GM23248 (cell line): Measurements from ENCODE around the gene FERMT2. TPM values are rescaled to one million over a fixed set of nuclear protein-coding genes. Genes with fewer than 3 reads are reported as not detected.
A peak's percentile ranks its signal among the peaks of the same experiment; 100 is the strongest.

Source experiments
- DNase-seq: peaks from one replicate; pipeline ENCODE4 v3.0.0-alpha.2; 2015
- H2AFZ ChIP-seq: fragments of 200-600 bp; sonication (generic); 2 replicates; pipeline ENCODE4 v1.6.1; 2016; ENCODE audit warnings: antibody characterized with exemption
- H3F3A ChIP-seq: fragments of 200-600 bp; sonication (generic); 2 replicates; pipeline ENCODE4 v1.6.1; 2016; ENCODE audit warnings: mild to moderate bottlenecking, antibody characterized with exemption, mixed run types; ENCODE audit not compliant: insufficient read depth
- H3K27ac ChIP-seq: fragments of 200-600 bp; sonication (generic); 2 replicates; pipeline ENCODE4 v1.5.1; 2016; ENCODE audit warnings: mild to moderate bottlenecking
- H3K27me3 ChIP-seq: fragments of 200-600 bp; sonication (generic); replicated peaks from 2 replicates; pipeline ENCODE4 v1.6.1; 2016; ENCODE audit warnings: mild to moderate bottlenecking; ENCODE audit not compliant: insufficient read depth
- H3K36me3 ChIP-seq: fragments of 200-600 bp; sonication (generic); 2 replicates; pipeline ENCODE4 v1.6.1; 2016; ENCODE audit warnings: low read depth, mild to moderate bottlenecking
- H3K4me1 ChIP-seq: fragments of 200-600 bp; sonication (generic); 2 replicates; pipeline ENCODE4 v1.6.1; 2016; ENCODE audit warnings: mild to moderate bottlenecking; ENCODE audit not compliant: insufficient read depth
- H3K4me2 ChIP-seq: fragments of 200-600 bp; sonication (generic); one replicate; pipeline ENCODE4 v1.6.1; 2016; ENCODE audit warnings: mild to moderate bottlenecking; ENCODE audit not compliant: unreplicated experiment
- H3K4me3 ChIP-seq: fragments of 200-600 bp; sonication (generic); 2 replicates; pipeline ENCODE4 v1.5.1; 2016; ENCODE audit warnings: mild to moderate bottlenecking
- H3K79me2 ChIP-seq: fragments of 200-600 bp; sonication (generic); 2 replicates; pipeline ENCODE4 v1.6.1; 2016; ENCODE audit warnings: mild to moderate bottlenecking; ENCODE audit not compliant: insufficient read depth
- H3K9ac ChIP-seq: fragments of 200-600 bp; sonication (generic); 2 replicates; pipeline ENCODE4 v1.6.1; 2016; ENCODE audit warnings: mild to moderate bottlenecking
- H3K9me2 ChIP-seq: fragments of 200-600 bp; sonication (generic); 2 replicates; pipeline ENCODE4 v1.6.1; 2016; ENCODE audit warnings: mixed run types, mild to moderate bottlenecking, moderate library complexity; ENCODE audit not compliant: insufficient read depth
- H3K9me3 ChIP-seq: fragments of 200-600 bp; sonication (generic); one replicate; pipeline ENCODE4 v1.6.1; 2017; ENCODE audit warnings: low read depth
- H4K20me1 ChIP-seq: fragments of 200-600 bp; sonication (generic); 2 replicates; pipeline ENCODE4 v1.6.0; 2016; ENCODE audit not compliant: insufficient read depth
- EZH2 ChIP-seq: fragments of 200-600 bp; sonication (generic); IDR thresholded peaks from 2 replicates; pipeline ENCODE4 v1.6.1; 2018; ENCODE audit warnings: antibody characterized with exemption, mild to moderate bottlenecking; ENCODE audit not compliant: insufficient read depth, poor library complexity, severe bottlenecking
- EZH2phosphoT487 ChIP-seq: fragments of 200-600 bp; sonication (generic); IDR thresholded peaks from 2 replicates; pipeline ENCODE4 v1.6.1; 2018; ENCODE audit warnings: antibody characterized with exemption, moderate library complexity, mild to moderate bottlenecking, low read depth; ENCODE audit not compliant: insufficient read depth
- WGBS, 2 experiments: methylation state at CpG; one replicate each; pipeline ENCODE4 v1.1.6; 2015 to 2017; ENCODE audit warnings: low lambda C conversion rate in 2 of 2, low coverage in 1 of 2; ENCODE audit errors: missing lambda C conversion rate in 2 of 2; 5-methylcytosine and 5-hydroxymethylcytosine counted together
- in situ Hi-C: fragments of 300-500 bp; cut with MboI; formaldehyde crosslinking; loops from 2 replicates; pipeline ENCODE4 v1.15.0; 2020
- polyA plus RNA-seq: library from polyadenylated mRNA; unstranded; fragments of >200 nt; fragmentation: Nextera tagmentation; extraction: Ambion mirVana; gene quantifications from 2 replicates; pipeline ENCODE4 v1.2.1, GENCODE V29; 2016
- total RNA-seq: library from RNA; depleted of rRNA; stranded (reverse); fragments of >200 nt; shearing (Covaris generic); gene quantifications from 2 replicates; pipeline ENCODE4 v1.2.3, GENCODE V29; 2014

The FERMT2 gene
- total and polyA plus RNA-seq, 2 experiments from 2014 or later = 124 to 217 TPM

- 74% methylated on average over 5 of the region's 5 CpGs for WGBS, 2 experiments
- in situ Hi-C loops = no loop called here
These were observed 104.3 kb downstream of the FERMT2 start for GRCh38 chr14:52846591-52846990.

DNA sequence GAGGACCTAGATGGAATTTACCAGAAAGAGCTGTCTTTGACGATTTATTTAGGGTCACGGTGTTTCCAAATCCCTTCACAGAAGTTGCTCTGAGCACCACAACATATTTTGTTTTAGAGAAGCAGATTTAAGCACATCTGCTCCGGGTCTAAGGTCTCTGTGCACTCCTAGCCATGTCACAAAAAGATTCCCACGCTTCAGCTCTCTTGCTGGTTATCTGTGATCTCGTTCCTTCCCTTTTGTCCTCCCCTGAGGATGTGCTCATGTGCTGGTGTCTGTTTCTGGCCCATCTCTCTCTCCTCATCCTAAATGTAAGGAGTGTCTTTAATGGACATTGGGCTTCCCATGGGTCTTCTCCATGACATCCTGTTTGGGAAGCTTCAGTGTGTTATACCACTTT, 105.8 kb downstream of the FERMT2 start:
- peak overlapping the region; percentile 92 for H2AFZ ChIP-seq
- H3K36me3 ChIP-seq = no peaks in the 10 kb centered on the region
- peak overlapping the region; percentile 67 for H3K4me2 ChIP-seq
- 89 to 90% methylated on average over 5 of the region's 5 CpGs for WGBS, 2 experiments
- peaks cover 6% of the 10 kb centered on the region; the same call in 1 of the 2 replicates for H3F3A ChIP-seq
- DNase-seq = no peak
- in situ Hi-C loops = no loop called here
- peaks cover 22% of the 10 kb centered on the region for H3K4me1 ChIP-seq
- no peaks in the 10 kb centered on the region for H4K20me1 ChIP-seq
- H3K9me3 ChIP-seq = no peaks in the 10 kb centered on the region
- H3K27me3 ChIP-seq = no peaks in the 10 kb centered on the region
- no peaks in the 10 kb centered on the region for H3K9me2 ChIP-seq
- H3K79me2 ChIP-seq = no peaks in the 10 kb centered on the region
- H3K9ac ChIP-seq = peak overlapping the region; percentile 64
- TF ChIP-seq EZH2phosphoT487 = no peak
- no peak for TF ChIP-seq EZH2
- H3K27ac ChIP-seq = 0 out of 2 replicates have a peak overlapping the region, but pooled peaks have one; percentile 2
- H3K4me3 ChIP-seq = no peak overlapping the region

More at GRCh38 chr14:52846591-52846990, 104.3 kb downstream of the FERMT2 start:
- H3K36me3 ChIP-seq = no peaks in the 10 kb centered on the region
- H3K27me3 ChIP-seq = no peaks in the 10 kb centered on the region
- TF ChIP-seq EZH2phosphoT487 (no peak), EZH2 (no peak)
- peaks cover 13% of the 10 kb centered on the region for H3K4me1 ChIP-seq
- no peak for DNase-seq
- H3K27ac ChIP-seq = no peak overlapping the region
- H3K79me2 ChIP-seq = no peaks in the 10 kb centered on the region
- no peaks in the 10 kb centered on the region for H4K20me1 ChIP-seq
- no peak overlapping the region for H3K4me2 ChIP-seq
- peaks cover 6% of the 10 kb centered on the region for H3F3A ChIP-seq
- H3K4me3 ChIP-seq = no peak overlapping the region
- H3K9me2 ChIP-seq = no peaks in the 10 kb centered on the region
- H3K9me3 ChIP-seq = no peaks in the 10 kb centered on the region
- H3K9ac ChIP-seq = no peak overlapping the region
- H2AFZ ChIP-seq = no peak overlapping the region

- DNase-seq = peak; percentile 37
- Histone ChIP-seq H2AFZ (peak overlapping the region; percentile 92), H3K4me2 (peak overlapping the region; percentile 67), H3K9me3 (no peaks in the 10 kb centered on the region), H3K27ac (0 out of 2 replicates have a peak overlapping the region, but pooled peaks have one; percentile 2), H3K4me1 (peaks cover 22% of the 10 kb centered on the region), H3F3A (peaks cover 6% of the 10 kb centered on the region; the same call in 1 of the 2 replicates), H3K4me3 (peak overlapping the region; percentile 22; the same call in 1 of the 2 replicates), H3K9me2 (no peaks in the 10 kb centered on the region), H3K27me3 (no peaks in the 10 kb centered on the region), H3K9ac (peak overlapping the region; percentile 64), H4K20me1 (no peaks in the 10 kb centered on the region), H3K36me3 (no peaks in the 10 kb centered on the region), H3K79me2 (no peaks in the 10 kb centered on the region)
- TF ChIP-seq EZH2 = no peak
- TF ChIP-seq EZH2phosphoT487 = no peak
- in situ Hi-C loops = no loop called here
- 29 to 37% methylated on average over 6 of the region's 6 CpGs for WGBS, 2 experiments
These were observed 106.4 kb downstream of the FERMT2 start for GRCh38 chr14:52844262-52845060.

DNA sequence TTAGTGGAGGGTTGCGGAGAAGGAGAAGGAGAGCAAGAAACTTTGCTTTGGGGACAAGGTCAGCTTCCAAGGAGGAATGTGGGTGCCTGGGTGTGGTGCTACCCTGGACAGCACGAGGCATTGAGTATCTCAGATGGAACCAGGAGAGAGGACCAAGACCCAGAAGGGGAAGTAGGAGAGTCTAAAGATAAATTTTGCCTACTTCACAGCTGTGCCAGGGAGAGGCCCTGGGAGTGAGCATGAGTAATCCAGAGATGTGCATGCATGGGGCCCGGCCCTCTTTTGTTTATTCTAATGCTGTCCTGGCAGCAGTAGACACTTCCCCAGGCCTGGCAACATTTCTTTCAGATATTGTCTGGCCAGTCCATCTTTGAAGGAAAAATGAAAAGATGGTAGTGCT, 110.0 kb downstream of the FERMT2 start:
- TF ChIP-seq EZH2phosphoT487 (no peak), EZH2 (no peak)
- peak overlapping the region; percentile 71 for H3K27ac ChIP-seq
- H3K79me2 ChIP-seq = no peaks in the 10 kb centered on the region
- H2AFZ ChIP-seq = 0 out of 2 replicates have a peak overlapping the region, but pooled peaks have one; percentile 30
- H3K27me3 ChIP-seq = no peaks in the 10 kb centered on the region
- H3K9me2 ChIP-seq = no peaks in the 10 kb centered on the region
- in situ Hi-C loops = no loop called here
- H3K4me2 ChIP-seq = peak overlapping the region; percentile 44
- WGBS, 2 experiments = 34 to 35% methylated on average over 3 of the region's 3 CpGs
- H3K9ac ChIP-seq = peak overlapping the region; percentile 28; the same call in 1 of the 2 replicates
- no peak overlapping the region for H3K4me3 ChIP-seq
- H3K9me3 ChIP-seq = no peaks in the 10 kb centered on the region
- H3K36me3 ChIP-seq = no peaks in the 10 kb centered on the region
- peak; percentile 95 for DNase-seq
- H4K20me1 ChIP-seq = no peaks in the 10 kb centered on the region
- peaks cover 28% of the 10 kb centered on the region for H3K4me1 ChIP-seq
- H3F3A ChIP-seq = peaks cover 6% of the 10 kb centered on the region; the same call in 1 of the 2 replicates
